Tongue (tissue), 2 donors: ENCODE data around the gene NEK6. TPM values are rescaled to one million over a fixed set of nuclear protein-coding genes. Genes with fewer than 3 reads are reported as not detected.

Source experiments
- DNase-seq: peaks from one replicate; pipeline ENCODE4 v3.0.0-alpha.2; 2015
- total RNA-seq: library from RNA; depleted of rRNA; stranded (reverse); fragments of >200 nt; gene quantifications from one replicate; pipeline ENCODE4 v1.2.3, GENCODE V29; 2014

The NEK6 gene
- total RNA-seq, 1 donor from 2014 or later, result 33.6 TPM

GRCh38 chr9:124373851-124374250 lies 116.1 kb downstream of the NEK6 start:
- DNase-seq, result no peak

GRCh38 chr9:124375726-124376125 lies 118.0 kb downstream of the NEK6 start:
- no peak for DNase-seq

GRCh38 chr9:124376329-124376728 lies 118.6 kb downstream of the NEK6 start:
- no peak for DNase-seq

- DNase-seq, result peak; percentile 68
Measured at GRCh38 chr9:124377551-124378406, 120.0 kb downstream of the NEK6 start.

GRCh38 chr9:124381170-124381945 lies 123.6 kb downstream of the NEK6 start:
- no peak for DNase-seq

GRCh38 chr9:124384210-124384609 lies 126.5 kb downstream of the NEK6 start:
- DNase-seq, result no peak

GRCh38 chr9:124384846-124385245 lies 127.1 kb downstream of the NEK6 start:
- no peak for DNase-seq

- no peak for DNase-seq
Measured at GRCh38 chr9:124385623-124386022, 127.9 kb downstream of the NEK6 start.

- DNase-seq, result no peak
Measured at GRCh38 chr9:124386201-124386600, 128.5 kb downstream of the NEK6 start.

- no peak for DNase-seq
Measured at GRCh38 chr9:124388275-124389048, 130.7 kb downstream of the NEK6 start.

GRCh38 chr9:124389146-124389939 lies 131.6 kb downstream of the NEK6 start:
- no peak for DNase-seq

- peak; percentile 34 for DNase-seq
Measured at GRCh38 chr9:124390794-124391658, 133.3 kb downstream of the NEK6 start.

GRCh38 chr9:124392254-124392870 lies 134.6 kb downstream of the NEK6 start:
- DNase-seq, result no peak

- peak; percentile 80 for DNase-seq
Measured at GRCh38 chr9:124392871-124393460, 135.2 kb downstream of the NEK6 start.

GRCh38 chr9:124394167-124394566 lies 136.4 kb downstream of the NEK6 start:
- DNase-seq, result no peak

- DNase-seq, result no peak
Measured at GRCh38 chr9:124394596-124394995, 136.8 kb downstream of the NEK6 start.

GRCh38 chr9:124395826-124396225 lies 138.1 kb downstream of the NEK6 start:
- no peak for DNase-seq

GRCh38 chr9:124398191-124398935 lies 140.6 kb downstream of the NEK6 start:
- DNase-seq, result peak; percentile 37

- DNase-seq, result peak; percentile 95
Measured at GRCh38 chr9:124399323-124399967, 141.7 kb downstream of the NEK6 start.
